GM18909 (cell line): ENCODE measurements around the gene NRXN2.

Experiments
- ATAC-seq: cut with Tn5 transposase; IDR thresholded peaks from one replicate; pipeline ENCODE4 v1.9.1; 2021; ENCODE audit warnings: mild to moderate bottlenecking; ENCODE audit not compliant: unreplicated experiment, poor library complexity

The NRXN2 gene

GRCh38 chr11:64759722-64760719, 37.0 kb upstream of the NRXN2 start, which contains the start of gene PYGM:
PYGM (minus strand) TSS chr11:64759974; CDS start chr11:64759898, 76 bp downstream.
- no peak for ATAC-seq

- no peak for ATAC-seq
Observed at GRCh38 chr11:64759131-64759721, 36.2 kb upstream of the NRXN2 start.

- no peak for ATAC-seq
Observed at GRCh38 chr11:64758330-64759079, 35.5 kb upstream of the NRXN2 start.

GRCh38 chr11:64757549-64758329, 34.7 kb upstream of the NRXN2 start:
- ATAC-seq = no peak

GRCh38 chr11:64755681-64756361, 32.8 kb upstream of the NRXN2 start:
- no peak for ATAC-seq

GRCh38 chr11:64754919-64755662, 32.1 kb upstream of the NRXN2 start:
- ATAC-seq = no peak

- no peak for ATAC-seq
Observed at GRCh38 chr11:64754124-64754918, 31.3 kb upstream of the NRXN2 start.

- ATAC-seq = no peak
Observed at GRCh38 chr11:64753380-64754123, 30.6 kb upstream of the NRXN2 start.

GRCh38 chr11:64753019-64753379, 30.0 kb upstream of the NRXN2 start:
- ATAC-seq = no peak

- no peak for ATAC-seq
Observed at GRCh38 chr11:64752175-64752970, 29.4 kb upstream of the NRXN2 start.

- no peak for ATAC-seq
Observed at GRCh38 chr11:64751580-64751979, 28.6 kb upstream of the NRXN2 start.

GRCh38 chr11:64751136-64751535, 28.1 kb upstream of the NRXN2 start:
- ATAC-seq = no peak

GRCh38 chr11:64750361-64751054, 27.5 kb upstream of the NRXN2 start:
- no peak for ATAC-seq

- no peak for ATAC-seq
Observed at GRCh38 chr11:64747961-64748665, 25.1 kb upstream of the NRXN2 start.

- ATAC-seq = no peak
Observed at GRCh38 chr11:64746486-64746885, 23.5 kb upstream of the NRXN2 start.
